Measurements from ENCODE around the gene ARPC1A. TPM values are rescaled to one million over a fixed set of nuclear protein-coding genes. Genes with fewer than 3 reads are reported as not detected.
"Not testable (repeated sequence)": the region's sequence is repeated elsewhere in the genome, so short reads cannot be mapped to it uniquely, and the experiment has no call there.

ARPC1A gene
- total RNA-seq, 3 donors from 2014 or later (not counting 1 experiment from before 2014, with no cell fraction given): 38.1 to 48.1 (median 47.9) TPM

GRCh38 chr7:99324559-99324958, 1.1 kb upstream of the ARPC1A start:
- peak overlapping the region; percentile 84 to 91 for H3K27ac Mint-ChIP-seq

GRCh38 chr7:99325001-99325493, 651 bp upstream of the ARPC1A start:
- 42% methylated on average over 14 of the region's 14 CpGs for WGBS (ENCODE audit: insufficient coverage)
- H3K27ac ChIP-seq (ENCODE audit: low read length): peak overlapping the region; percentile 75
- no peak for TF ChIP-seq CTCF (IDR thresholded peaks at IDR 0.05)
- ATAC-seq (no peak), DNase-seq (peak in 1 of 2 donors; percentile 14)
- Mint-ChIP-seq H3K27me3 (ENCODE audit: low read depth in 2 of 2) (no peaks in the 10 kb centered on the region), H3K4me3 (peak overlapping the region; percentile 91), H3K36me3 (no peaks in the 10 kb centered on the region), H3K9me3 (no peaks in the 10 kb centered on the region), H3K27ac (peak overlapping the region; percentile 84 to 91), H3K4me1 (peaks cover 30 to 42% of the 10 kb centered on the region in 2 donors)
- H3K9me3 ChIP-seq (ENCODE audit: control insufficient read depth, insufficient read depth, low read length): no peaks in the 10 kb centered on the region
- H3K4me1 ChIP-seq (ENCODE audit: control insufficient read depth, insufficient read depth, low read length): peaks cover 35% of the 10 kb centered on the region
- H3K27me3 ChIP-seq (ENCODE audit: control insufficient read depth, insufficient read depth, low read length): no peaks in the 10 kb centered on the region
- intact Hi-C loops (cut with micrococcal nuclease): loop anchor here (5.0 kb wide), 1 partner anchor 183 kb away; the partner anchor contains the start of gene SMURF1
- no peaks in the 10 kb centered on the region for H3K36me3 ChIP-seq (ENCODE audit: control insufficient read depth, insufficient read depth, low read length)
- peak overlapping the region; percentile 94 for H3K4me3 ChIP-seq (ENCODE audit: low read length)

More at GRCh38 chr7:99324559-99324958, 1.1 kb upstream of the ARPC1A start:
- no peak for ATAC-seq
- H3K27me3 Mint-ChIP-seq (ENCODE audit: low read depth in 2 of 2): no peaks in the 10 kb centered on the region
- H3K4me3 Mint-ChIP-seq: peak overlapping the region; percentile 91
- no peak overlapping the region for H3K4me3 ChIP-seq (ENCODE audit: low read length)
- H3K4me1 Mint-ChIP-seq: peaks cover 25 to 38% of the 10 kb centered on the region in 2 donors
- no peak overlapping the region for H3K27ac ChIP-seq (ENCODE audit: low read length)
- H3K36me3 ChIP-seq (ENCODE audit: control insufficient read depth, insufficient read depth, low read length): no peaks in the 10 kb centered on the region
- H3K9me3 Mint-ChIP-seq: no peaks in the 10 kb centered on the region
- H3K27me3 ChIP-seq (ENCODE audit: control insufficient read depth, insufficient read depth, low read length): no peaks in the 10 kb centered on the region
- no peak for TF ChIP-seq CTCF (IDR thresholded peaks at IDR 0.05)
- H3K36me3 Mint-ChIP-seq: no peaks in the 10 kb centered on the region
- WGBS (ENCODE audit: insufficient coverage): 95% methylated on average over 14 of the region's 14 CpGs
- intact Hi-C loops (cut with micrococcal nuclease): no loop called here
- peaks cover 35% of the 10 kb centered on the region for H3K4me1 ChIP-seq (ENCODE audit: control insufficient read depth, insufficient read depth, low read length)
- H3K9me3 ChIP-seq (ENCODE audit: control insufficient read depth, insufficient read depth, low read length): no peaks in the 10 kb centered on the region
- DNase-seq: no peak

- no peaks in the 10 kb centered on the region for H3K9me3 Mint-ChIP-seq
- Histone ChIP-seq H3K4me3 (ENCODE audit: low read length) (peak overlapping the region; percentile 94), H3K4me1 (ENCODE audit: control insufficient read depth, insufficient read depth, low read length) (peaks cover 43% of the 10 kb centered on the region), H3K9me3 (ENCODE audit: control insufficient read depth, insufficient read depth, low read length) (no peaks in the 10 kb centered on the region), H3K27ac (ENCODE audit: low read length) (peak overlapping the region; percentile 55), H3K36me3 (ENCODE audit: control insufficient read depth, insufficient read depth, low read length) (no peaks in the 10 kb centered on the region), H3K27me3 (ENCODE audit: control insufficient read depth, insufficient read depth, low read length) (no peaks in the 10 kb centered on the region)
- intact Hi-C loops (cut with micrococcal nuclease): loop anchor here (5.0 kb wide), 1 partner anchor 184 kb away; the partner anchor contains the start of gene SMURF1
- DNase-seq (peak in 1 of 2 donors; percentile 10), ATAC-seq (no peak)
- no peak for TF ChIP-seq CTCF (IDR thresholded peaks at IDR 0.05)
- H3K27ac Mint-ChIP-seq: peak overlapping the region; percentile 84 to 91
- peaks cover 42 to 54% of the 10 kb centered on the region in 2 donors for H3K4me1 Mint-ChIP-seq
- peak overlapping the region; percentile 91 for H3K4me3 Mint-ChIP-seq
- WGBS (ENCODE audit: insufficient coverage): 2% methylated on average over 10 of the region's 10 CpGs
- H3K36me3 Mint-ChIP-seq: no peaks in the 10 kb centered on the region
- H3K27me3 Mint-ChIP-seq (ENCODE audit: low read depth in 2 of 2): no peaks in the 10 kb centered on the region
These were observed 697 bp downstream of the ARPC1A start for GRCh38 chr7:99326408-99326782.

GRCh38 chr7:99330314-99330961, 4.7 kb downstream of the ARPC1A start:
- H3K27me3 ChIP-seq (ENCODE audit: control insufficient read depth, insufficient read depth, low read length); H3K27me3 Mint-ChIP-seq (ENCODE audit: low read depth in 2 of 2); H3K4me3 ChIP-seq (ENCODE audit: low read length); H3K9me3 Mint-ChIP-seq; intact Hi-C loops (cut with micrococcal nuclease); H3K9me3 ChIP-seq (ENCODE audit: control insufficient read depth, insufficient read depth, low read length); H3K27ac ChIP-seq (ENCODE audit: low read length); H3K36me3 Mint-ChIP-seq: not testable (repeated sequence)
- Histone ChIP-seq H3K36me3 (ENCODE audit: control insufficient read depth, insufficient read depth, low read length) (peaks cover 13% of the 10 kb centered on the region), H3K4me1 (ENCODE audit: control insufficient read depth, insufficient read depth, low read length) (peaks cover 36% of the 10 kb centered on the region)
- peak overlapping the region; percentile 67 to 90 for H3K27ac Mint-ChIP-seq
- H3K4me1 Mint-ChIP-seq: peaks cover 56 to 64% of the 10 kb centered on the region in 2 donors
- ATAC-seq: peak; percentile 40 to 63 (median 52)
- peak in 1 of 2 donors; percentile 13 for DNase-seq
- H3K4me3 Mint-ChIP-seq: peak overlapping the region; percentile 3
- 68% methylated on average over 8 of the region's 8 CpGs for whole genome bisulfite sequencing (ENCODE audit: insufficient coverage)
